Stimulated activated CD4-positive, alpha-beta T cell treated with anti-CD3 and anti-CD28 coated beads, Interleukin-12 subunit alpha, Interleukin-12 subunit beta, amount 100 ng/mL, for 4 hours (primary cell): Measurements from ENCODE around the gene FAM174C.

Source experiments
- DNase-seq: peaks from one replicate; pipeline ENCODE4 v3.0.0-alpha.2; 2020

The FAM174C gene

DNA sequence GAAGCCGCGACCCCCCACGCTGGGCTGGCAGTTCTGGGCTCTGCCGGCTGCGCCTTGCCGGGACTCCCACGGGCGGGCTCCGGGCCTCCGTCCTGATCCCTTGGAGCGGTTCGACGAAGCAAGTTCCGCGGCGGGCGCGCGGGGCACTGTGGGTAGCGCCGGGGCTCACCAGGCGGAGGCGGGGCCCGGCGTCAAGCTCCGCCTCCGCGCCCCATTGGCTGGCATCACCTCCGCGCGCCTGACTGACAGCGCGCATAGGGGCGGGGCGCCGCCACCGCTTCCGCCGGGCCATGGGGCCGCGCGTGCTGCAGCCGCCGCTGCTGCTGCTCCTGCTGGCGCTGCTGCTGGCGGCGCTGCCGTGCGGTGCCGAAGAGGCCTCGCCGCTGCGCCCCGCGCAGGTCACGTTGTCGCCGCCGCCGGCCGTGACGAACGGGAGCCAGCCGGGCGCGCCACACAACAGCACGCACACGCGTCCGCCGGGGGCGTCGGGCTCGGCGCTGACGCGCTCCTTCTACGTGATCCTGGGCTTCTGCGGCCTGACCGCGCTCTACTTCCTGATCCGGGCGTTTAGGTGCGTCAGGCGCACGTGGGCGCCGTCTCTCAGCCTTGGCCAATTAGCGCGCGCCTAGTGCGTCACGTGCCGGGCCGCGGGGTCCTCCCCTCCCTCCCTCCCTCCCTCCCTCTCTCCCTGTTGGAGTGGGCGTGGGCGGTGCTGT is at the start of gene FAM174C:
Gene FAM174C (plus strand): TSS at position 271 of the 716 bp plus-strand sequence. CDS start 20 bp downstream, at position 291.
- DNase-seq = peak; percentile 97

DNA sequence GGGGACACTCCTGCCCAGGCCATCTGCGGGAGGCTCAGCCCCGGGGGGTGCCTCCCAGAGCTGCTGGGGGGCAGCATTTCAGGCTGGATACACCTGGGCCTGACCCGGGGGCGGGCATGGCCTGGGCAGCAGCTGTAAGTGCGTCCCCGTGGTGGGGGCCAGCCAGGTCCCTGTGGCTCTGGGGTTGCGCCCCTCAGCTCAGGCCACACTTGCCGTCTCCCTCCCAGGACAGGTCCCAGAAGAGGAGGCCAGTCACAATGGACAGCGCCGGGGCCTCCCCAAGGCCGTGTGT is 49.2 kb upstream of the FAM174C start:
- no peak for DNase-seq

DNA sequence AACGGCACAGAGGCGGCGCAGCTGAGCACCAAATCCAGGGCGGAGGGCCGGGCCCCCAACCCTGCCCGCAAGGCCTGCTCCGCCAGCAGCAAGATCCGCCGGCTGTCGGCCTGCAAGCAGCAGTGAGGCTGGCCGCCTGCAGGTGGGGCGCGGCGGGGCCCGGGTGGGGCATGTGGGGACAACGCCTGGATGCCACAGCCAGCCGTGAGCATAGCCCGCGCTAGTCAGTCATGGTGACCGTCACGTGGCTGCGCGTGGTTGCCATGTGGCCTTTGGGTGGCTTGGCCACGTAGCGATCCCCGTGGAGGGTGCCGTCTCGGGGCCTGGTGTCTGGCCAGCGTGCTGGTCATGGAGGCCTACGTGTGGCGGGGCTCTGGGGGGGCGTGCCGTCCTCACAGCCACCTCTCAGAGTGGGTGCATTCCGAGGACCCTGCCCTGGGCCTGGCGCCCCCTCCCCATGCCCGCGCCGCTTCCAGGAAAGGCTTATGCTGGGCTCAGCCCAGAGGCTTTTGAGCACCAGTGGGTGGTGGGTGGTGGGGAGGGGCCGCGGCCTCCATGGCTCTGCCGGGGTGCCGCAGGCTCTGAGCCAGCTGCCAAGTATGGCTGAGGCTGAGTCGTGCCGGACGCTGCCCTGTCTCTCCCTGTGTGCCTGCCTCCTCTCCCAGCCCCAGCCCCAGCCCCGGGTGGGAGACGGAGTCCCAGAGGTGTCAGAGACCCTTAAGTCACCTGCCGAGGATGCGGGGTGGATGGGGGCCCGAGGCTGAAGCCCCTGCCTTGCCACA is 48.6 kb upstream of the FAM174C start:
- DNase-seq = no peak

DNA sequence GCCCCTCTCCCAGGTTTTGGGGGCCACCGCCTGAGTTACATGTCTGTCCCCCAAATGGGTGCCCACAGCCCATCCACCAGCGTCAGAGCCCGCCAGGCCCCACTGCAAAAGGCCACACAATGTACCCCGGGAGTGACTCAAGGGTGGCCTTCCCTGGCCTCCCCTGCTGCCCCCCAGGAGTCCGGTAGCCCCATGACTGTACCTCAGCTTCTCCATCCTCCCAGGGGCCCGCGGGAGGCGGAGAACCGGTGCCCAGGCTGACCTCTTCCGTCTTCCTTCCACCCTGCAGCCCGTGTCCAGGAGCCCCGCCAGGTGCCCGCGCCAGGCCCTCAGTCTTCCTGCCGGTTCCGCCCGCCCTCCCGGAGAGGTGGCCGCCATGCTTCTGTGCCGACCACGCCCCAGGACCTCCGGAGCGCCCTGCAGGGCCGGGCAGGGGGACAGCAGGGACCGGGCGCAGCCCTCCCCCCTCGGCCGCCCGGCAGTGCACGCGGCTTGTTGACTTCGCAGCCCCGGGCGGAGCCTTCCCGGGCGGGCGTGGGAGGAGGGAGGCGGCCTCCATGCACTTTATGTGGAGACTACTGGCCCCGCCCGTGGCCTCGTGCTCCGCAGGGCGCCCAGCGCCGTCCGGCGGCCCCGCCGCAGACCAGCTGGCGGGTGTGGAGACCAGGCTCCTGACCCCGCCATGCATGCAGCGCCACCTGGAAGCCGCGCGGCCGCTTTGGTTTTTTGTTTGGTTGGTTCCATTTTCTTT is 47.9 kb upstream of the FAM174C start:
- no peak for DNase-seq

DNA sequence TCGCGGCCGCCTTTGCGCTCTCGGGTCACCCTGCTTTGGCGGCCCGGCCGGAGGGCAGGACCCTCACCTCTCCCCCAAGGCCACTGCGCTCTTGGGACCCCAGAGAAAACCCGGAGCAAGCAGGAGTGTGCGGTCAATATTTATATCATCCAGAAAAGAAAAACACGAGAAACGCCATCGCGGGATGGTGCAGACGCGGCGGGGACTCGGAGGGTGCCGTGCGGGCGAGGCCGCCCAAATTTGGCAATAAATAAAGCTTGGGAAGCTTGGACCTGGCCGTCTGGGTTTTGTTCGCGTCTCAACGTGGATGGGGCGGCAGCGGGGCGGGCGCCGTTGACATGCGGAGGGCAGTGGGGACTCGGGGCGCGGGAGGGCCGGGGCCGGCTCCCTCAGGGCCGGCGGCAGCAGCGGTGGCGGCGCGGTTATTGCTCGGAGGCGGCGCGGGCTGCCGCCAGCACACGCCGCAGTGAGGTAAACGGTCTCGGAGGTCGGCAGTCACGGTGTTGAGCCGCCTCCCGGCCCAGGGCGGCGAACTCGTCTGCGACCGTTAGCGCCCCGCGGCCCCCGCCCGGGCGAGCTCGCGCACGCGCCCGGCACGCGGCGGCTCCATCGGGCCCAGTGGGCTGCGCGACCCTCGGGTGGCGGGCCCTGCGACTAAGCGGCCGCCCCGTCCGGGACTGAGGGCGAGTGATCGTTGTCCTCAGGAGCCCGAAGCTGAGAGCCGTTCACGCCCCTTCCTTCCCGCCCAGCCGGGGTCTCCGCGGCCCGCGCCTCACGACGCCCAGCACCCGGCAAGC is 47.0 kb upstream of the FAM174C start:
- DNase-seq = no peak

DNA sequence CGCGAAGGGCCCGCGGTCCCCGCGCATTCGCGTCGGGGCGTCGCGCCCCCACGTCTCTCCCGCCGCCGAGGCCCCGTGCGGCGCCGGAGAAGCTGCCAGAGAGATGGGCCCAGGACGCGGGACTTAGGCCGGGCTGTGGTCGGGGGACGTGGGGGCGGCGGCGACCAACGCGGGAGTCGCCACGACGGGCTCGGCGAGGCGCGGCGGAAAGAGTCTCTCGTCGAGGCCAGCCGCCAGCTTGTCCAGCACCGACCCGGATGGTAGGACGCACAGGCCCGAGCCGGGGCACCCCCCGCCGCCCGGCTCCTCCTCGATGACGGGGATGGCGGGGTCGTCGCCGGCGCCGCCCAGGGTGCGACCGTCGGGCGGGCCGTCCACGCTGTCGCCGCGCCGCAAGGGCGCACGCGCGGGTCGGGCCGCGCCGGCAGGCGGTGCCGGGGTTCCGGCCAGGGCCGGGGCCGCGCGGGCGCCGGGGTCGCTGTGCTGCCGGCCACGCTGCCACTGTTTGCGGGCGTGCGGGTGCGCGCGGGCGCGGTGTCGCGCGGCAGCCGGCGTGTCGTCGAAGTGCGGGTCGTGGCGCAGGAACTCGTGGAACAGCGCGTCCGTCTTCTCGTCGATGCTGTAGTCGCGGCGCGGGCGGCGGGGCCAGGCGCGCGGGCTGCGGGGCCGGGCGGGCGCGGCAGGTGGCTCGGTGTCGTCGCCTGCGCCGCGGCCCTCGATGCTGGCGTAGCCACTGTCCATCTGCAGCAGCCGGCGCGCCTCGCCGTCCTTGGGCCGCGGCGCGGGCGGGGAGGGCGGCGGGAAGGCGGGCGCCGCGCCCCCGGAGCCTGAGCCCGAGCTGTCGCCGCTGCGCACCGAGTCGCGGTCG is 46.0 kb upstream of the FAM174C start:
- no peak for DNase-seq

DNA sequence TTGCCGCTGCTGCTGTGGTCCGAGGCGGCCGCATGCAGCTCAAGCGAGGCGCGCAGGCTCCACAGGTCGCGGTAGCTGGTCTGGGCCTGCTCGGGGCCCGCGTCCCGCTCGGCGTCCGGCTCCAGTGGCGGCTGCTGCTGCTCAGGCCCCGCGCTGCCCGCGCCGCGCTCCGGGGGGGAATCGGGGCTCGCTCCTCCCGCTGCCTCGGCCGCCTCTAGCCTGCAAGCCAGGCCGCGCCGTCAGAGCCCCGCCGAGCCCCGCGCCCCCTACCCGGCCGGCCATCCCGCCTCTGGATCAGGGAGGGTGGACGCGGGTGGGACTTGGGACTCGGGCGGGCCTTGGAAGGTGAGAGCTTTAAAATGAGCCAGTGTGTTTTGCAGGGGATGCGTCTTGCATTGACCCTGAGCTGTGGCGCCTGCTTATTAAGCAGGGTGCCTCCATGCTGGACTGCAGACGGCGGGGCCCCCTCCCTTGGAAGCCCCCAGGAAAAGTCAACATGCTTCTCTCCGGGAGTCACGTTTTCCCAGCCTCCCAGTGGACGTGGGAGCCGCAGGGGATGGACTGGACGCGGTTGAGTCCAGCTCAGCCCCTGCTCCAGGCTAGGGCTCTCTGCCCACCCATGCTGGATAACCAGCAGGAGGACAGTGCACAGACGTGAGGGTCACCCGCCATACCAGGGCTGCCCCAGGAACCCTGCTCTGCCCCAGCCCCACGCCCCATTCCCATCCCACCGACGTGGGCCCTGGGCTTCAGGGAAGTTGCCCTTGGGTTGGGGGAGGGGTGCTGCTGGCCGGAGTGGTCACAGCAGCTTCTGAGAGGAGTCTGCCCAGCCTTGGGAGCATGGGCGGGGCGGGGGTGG is 45.2 kb upstream of the FAM174C start:
- DNase-seq = no peak

DNA sequence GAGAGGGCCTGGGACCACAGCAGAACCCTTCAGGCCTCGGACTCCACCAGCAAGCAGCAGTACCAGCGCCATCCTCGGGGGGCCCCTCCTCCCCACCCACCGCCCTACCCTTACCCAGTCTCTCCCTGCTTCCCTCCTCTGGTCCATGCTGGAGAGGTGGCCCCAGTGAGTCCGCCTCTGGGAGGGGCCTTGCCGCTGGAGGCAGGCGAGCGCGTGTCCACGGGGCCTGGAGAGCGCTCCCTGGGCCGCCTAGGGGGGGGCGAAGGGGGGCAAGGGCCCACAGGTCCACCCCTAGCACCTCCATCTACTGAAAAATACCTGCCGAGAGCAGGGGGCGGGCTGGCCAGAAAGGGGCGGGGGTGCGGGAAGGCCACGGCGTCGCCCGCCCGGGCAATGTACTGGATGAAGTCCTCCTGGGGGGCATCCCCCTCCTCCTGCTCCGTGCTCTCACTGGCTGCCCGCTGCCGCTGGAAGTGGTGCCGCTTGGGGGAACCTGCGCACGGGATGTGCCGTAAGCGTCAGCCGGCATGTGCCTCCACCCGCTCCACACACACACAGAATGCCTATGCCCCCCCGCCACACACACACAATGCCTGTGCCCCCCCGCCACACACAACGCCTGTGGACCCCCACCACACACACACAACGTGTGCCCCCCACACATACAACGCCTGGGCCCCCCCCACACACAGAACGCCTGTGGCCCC is 44.4 kb upstream of the FAM174C start:
- DNase-seq = no peak

DNA sequence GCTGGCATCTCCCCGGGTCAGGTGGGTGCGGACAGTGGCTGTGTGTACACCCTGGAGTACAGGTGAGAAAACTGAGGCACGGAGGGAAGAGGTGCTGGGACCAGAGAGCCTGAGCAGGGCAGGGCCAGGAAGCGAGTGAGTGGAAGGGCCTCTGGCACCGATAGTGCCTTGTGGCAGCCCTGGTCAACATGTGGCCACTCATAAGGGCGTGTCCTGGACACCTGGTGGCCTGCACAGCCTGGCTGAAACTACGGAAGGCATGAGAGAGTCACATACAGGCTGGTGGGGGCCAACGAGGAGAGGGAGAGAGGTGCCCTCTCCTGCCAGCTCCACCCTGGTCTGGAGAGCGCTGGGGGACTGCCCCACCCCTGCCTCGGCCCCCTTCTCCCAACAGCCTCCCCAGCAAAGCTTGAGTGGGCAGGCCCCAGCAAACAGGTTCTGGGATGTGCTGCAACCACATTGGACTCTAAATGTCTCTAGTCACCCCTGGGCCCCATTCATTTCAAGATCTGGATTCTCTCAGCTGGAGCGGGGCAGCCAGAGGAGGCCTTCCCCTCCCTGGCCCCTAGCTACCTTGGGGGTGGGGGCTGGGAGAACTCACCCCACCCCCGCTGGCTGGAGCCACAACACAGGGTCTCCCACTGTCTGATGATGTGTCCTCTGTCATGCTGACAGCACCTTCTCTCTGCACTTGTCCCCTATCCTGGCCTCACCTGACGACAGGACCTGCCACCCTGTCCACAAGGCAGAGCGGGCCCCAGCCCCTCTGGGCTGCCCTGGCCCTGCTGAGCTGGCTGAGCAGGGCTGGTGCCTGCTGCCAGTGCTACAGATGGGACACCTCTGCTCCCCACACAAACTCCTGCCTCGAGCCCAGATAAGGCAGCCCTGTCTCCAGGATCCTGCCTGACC is 43.3 kb upstream of the FAM174C start:
- DNase-seq = no peak

DNA sequence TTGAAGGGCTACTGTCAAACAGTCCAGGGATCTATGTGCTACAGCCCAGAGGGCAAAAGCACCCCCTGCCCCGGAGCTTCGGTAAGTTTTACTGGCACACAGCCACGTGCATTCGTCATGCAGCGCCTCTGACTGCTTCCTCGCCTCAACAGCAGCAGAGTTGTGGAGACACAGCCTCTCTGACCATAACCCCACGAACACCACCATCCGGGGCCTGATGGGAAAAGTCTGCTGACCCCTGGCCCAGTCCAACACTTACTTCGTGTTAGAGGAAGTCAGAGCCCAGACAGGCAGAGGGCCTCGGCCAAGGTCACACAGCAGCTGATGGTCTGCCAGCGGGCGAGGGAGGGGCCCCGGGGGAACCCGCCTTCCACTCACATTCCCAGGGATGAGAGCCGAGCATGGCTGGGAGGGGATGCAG is 42.7 kb upstream of the FAM174C start:
- no peak for DNase-seq

DNA sequence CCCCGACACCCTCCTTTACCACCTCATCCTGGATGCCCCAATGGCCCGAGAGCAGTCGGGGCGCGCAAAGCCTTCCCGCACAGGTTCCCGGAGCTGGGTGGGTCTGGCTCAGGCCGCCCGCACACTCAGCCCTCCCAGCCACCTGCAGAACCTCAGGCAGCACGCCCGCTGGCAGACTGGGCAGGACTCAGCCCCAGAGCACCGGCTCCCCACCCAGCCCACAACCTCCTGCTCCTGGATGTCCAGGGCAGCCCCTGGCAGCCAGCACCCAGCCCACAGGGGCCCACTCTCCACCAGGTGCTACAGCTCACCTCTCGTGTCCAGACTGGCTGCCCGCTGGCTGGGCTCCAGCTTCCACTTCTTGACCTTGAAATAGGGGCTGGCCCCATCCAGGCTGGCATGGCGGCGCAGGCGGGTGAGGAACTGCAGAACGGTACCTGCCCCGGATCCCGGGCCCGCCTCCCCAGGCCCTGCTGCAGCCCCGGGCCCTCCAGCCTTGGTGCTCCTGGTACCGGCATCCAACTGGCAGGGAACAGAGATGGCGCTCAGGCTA is 42.1 kb upstream of the FAM174C start:
- DNase-seq = no peak

DNA sequence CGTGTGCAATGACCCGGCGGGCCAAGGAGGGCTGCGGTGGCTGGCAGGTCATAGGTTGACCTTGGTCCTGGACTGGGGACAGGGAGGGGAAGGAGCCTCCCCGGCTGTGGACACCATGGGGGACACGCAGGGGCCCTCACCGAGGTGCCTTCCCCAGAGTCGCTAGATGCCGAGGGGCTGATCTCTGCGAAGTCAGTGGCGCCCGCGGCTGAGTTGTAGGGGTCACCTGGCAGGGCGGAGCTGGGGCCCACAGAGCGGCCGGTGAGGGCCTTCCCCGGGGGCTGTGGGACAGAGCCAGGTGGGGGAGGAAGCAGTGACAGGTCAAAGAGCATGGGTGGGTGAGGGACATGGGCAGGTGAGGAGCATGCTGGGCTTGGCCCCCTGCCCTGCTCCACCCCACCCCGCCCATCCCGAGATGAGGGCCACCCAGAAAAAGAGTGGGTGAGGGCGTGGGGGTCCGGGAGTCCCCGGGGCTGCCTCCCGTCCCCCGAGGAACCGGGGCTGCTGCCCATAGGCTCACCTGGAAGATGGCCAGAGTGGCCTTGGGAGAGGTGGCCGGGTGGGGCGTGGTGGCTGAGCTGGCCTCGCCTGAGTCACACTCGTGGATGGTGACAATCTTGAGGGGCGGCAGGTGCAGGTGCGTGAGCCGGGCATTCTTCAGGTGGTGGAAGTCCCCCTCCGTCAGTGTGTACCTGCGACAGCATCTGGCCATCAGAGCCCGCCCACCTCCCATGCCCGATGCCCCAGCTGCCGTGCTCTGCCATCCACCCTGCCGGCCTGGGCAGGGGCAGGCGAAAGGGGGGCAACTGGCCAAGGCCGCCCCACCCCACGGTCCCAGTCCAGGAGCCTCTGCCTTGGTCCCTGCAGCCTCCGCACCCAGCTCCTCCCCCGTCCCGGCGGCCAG is 41.0 kb upstream of the FAM174C start:
- DNase-seq = no peak

DNA sequence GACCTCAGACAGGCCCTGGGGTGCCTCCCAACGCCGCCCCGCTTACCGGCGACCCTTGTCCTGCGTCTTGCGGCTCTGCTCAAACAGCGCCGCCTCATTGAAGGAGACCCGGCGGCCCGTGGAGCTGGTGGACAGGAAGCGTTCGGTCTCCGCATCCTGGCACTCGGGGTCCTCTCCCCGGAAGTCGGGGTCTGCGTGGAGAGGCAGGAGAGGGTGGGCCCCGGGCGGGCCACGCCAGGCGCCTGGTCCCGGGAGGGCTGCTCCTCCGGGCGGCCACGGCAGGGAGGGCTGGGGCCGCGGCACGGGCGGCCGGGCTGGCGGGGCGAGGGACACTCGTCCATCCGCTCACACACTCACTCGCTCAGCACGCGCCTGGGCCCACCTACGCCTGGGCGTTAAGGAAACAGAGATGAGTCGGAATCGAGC is 40.4 kb upstream of the FAM174C start:
- no peak for DNase-seq

DNA sequence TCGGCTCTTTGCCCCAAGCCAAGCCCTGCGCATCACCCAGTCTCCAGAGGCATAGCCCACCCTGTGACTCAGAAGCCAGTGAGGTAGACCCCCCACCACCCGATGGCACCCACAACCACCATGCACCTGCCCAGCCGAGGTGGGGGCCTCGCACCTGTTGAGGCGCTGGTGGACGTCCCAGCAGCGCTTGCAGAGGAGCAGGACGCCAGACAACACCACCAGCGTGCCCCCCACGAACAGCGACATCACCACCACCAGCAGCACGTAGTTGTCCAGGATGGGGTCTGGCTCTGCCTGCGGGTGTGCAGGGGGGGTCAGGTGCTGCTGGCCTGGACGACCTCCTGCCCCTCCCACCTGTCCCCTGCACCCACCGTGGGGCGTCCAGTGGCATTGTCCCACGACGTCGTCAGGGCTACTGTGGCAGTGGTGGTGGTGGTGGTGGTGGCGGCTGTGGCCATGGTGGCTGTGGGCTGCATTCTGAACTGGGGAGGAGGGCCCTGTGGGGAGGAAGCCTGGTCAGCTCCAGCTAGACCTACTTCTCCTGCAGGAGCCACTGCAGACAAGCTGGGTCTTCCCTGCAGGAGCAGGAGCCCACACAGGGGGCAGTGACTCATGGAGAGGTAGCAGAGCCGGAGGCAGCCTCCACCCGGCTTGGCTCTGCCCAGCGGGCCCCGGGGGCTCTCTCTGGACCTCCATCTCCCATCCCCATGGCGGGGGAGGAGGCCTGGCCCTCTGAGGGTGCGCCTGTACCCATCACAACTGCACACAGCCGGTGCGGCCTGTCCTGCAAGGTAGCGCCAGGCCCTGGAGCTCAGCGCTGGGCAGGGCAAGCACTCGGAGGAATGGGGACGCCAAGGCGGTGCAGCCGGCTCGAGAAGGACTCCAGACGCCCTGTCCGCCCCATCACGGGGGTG is 39.4 kb upstream of the FAM174C start:
- no peak for DNase-seq

DNA sequence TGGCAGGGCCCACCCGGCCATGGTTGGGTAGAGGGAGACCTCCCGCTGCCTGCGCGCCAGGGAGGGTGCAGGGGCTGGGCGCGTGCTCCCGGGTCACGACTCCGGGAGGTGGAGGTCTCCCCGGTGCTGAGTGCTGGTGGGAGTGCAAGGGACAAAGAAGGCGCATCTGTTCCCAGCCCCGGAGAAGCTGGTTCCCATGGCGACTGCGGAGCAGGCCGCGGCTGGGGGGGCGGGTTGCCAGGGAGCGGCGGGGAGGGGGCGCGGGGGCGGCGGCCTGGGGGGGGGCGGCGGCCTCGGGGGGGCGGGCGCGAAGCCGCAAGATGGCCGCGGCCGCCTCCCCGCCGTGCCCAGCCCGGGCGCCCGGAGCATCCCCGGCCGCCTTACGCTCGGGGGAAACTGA is 38.8 kb upstream of the FAM174C start:
- no peak for DNase-seq

DNA sequence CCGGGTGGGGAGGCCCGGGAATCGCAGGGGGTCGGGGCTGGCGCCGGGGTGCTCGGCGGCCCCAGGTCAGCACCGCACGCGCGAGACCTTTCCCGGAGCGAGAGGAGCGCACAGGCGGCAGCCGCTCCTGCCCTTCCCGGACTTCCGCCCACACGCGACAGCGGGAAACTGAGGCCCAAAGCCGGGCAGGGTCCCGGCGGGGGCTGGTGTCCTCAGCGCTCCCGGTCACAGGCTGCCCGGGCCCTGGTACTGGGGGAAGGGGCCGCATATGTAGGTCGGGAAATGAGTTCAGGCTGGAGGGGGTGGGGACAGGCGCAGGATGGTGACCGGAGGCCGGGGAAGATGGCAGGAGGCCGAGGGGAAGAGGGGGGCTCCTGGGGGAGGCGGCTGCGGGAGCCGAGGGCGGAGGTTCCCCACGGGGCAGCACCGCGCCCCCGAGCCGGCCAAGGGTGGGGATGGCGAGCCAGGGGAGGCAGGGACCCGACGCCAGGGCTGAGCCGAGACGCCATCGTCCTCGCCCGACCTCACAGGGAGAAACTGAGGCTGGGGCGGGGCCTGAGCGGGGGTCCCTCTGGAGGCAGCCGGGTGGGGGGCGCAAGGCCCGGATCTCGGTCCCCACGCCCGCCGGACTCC is 38.2 kb upstream of the FAM174C start:
- no peak for DNase-seq
